Middle frontal gyrus (tissue), 1 donor: Measurements from ENCODE around the gene AGPAT2.

Source experiments
- DNase-seq: peaks from one replicate; pipeline ENCODE4 v3.0.0-alpha.2; 2015; ENCODE audit warnings: low spot score; ENCODE audit errors: extremely low spot score

The AGPAT2 gene

DNA sequence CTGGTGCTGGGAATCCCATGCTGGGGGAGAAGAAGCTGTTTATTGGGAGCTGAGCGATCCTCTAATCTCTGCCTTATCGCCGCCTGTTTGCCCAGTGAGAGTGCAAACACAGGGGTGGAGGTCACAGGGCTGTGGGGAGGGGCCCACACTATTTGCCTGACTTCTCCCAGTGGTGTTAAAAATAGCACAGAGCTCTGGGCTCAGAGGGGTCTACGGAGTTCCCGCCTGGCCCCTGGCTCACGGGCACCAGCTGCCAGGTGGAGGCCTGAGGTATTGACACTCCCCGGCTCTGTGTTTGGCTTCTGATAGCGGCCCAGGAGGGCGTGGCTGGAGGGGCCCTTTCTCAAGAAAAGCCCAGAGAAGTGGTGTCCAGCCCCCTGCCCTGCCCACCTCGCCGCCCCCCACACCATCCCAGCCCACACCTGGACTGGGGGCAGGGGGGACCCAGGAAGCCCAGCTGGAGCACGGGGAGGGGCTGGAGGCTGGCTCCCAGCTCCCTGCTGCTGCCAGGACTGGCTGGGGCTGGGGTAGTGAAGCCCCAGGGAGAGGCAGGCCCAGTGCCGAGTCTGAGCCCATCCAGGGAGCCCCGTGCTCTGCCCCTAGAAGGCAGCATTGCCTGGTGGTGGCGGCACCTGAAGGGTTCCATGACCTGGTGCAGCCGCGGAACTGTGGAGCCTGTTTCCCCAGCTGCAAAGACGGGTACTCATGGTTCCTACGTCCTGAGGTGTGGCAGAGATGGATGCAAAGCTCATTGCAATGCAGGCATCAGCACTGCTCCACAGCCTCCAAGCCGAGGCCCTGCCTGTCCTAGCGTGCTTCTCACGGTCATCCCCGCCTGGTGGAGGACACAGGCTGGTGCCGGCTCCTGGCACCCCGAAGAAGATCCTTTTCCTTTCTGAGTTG is 60.3 kb downstream of the AGPAT2 start:
- no peak for DNase-seq

DNA sequence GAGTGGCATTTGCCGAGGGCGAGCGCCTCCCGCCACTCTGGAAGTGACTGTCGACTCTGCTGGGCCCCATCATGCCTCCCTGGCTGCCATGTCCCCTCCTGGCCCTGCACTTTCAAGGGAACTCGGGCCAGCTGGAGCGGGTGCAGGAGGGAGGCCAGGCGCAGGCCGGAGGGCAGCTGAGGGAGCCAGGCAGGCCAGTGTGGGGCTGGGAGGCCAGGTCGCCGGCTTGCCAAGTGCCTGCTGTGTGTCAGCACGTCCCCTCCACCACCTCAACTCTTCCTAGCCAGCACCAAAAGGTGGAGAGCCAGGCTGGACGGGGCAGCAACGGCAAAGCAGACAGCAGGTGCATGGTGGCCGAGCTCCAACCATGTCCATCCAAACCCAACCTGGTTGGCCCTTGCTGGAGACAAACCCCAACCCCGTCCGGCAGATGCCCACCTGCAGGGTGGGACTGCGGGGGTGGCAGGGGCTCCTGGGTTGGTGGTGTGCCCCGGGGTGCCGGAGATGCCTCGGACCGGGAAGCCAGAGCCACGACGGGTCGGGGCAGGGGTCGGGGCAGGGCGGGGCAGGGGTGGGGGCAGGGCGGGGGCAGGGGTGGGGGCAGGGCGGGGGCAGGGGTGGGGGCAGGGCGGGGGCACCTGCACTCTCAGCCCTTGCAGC is 61.1 kb downstream of the AGPAT2 start:
- DNase-seq, result no peak

- no peak for DNase-seq
Measured at GRCh38 chr9:136625101-136626065, 61.9 kb downstream of the AGPAT2 start.

- DNase-seq, result no peak
Measured at GRCh38 chr9:136624184-136624951, 62.9 kb downstream of the AGPAT2 start.

DNA sequence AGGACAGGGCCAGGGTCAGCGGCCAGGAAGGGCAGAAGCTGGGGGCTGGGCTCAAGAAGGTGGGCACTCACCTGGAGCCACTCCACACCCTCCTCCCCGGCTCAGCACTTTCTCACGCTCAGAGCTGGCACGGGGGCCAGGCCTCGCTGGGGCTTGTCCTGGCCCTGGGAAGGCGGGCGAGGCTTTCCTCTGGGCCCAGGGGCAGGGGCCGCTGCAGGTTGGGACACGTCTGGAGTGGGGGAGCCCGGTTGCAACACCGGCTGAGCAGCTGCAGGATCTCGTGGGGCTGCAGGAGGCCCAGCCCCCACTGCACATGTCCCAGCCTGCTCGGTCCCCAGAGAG is 63.4 kb downstream of the AGPAT2 start:
- no peak for DNase-seq
